K562 (cell line): Measurements from ENCODE around the gene UTP15.

Experiments
- HNRNPLL ChIP-seq: fragments of 200-400 bp; formaldehyde crosslinking; IDR thresholded peaks from 2 replicates; pipeline ENCODE4 v1.6.1; 2017; ENCODE audit warnings: low read length, low read depth, mild to moderate bottlenecking; ENCODE audit not compliant: poor library complexity, severe bottlenecking
- MAX ChIP-seq: sonication (generic); formaldehyde crosslinking; IDR thresholded peaks from 2 replicates; pipeline ENCODE4 v1.9.0; 2022; ENCODE audit warnings: mild to moderate bottlenecking, missing genetic modification reagents
- RAD21 ChIP-seq, 2 experiments: fragments of 250-450 bp in 1 of 2; fragments of 450-650 bp in 1 of 2; sonication (Bioruptor Pico) in 1 of 2; formaldehyde crosslinking in 1 of 2; IDR thresholded peaks in 1 of 2; conservative IDR thresholded peaks in 1 of 2; 2 replicates each; pipeline versions ENCODE4 v1.4.0 to v1.8.0; 2020 to 2022; ENCODE audit warnings: mild to moderate bottlenecking in 2 of 2, moderate library complexity in 1 of 2
- YY1 ChIP-seq, 3 experiments: IDR thresholded peaks; 2 replicates each; pipeline ENCODE4 v1.6.1; 2011; ENCODE audit warnings: low read length in 2 of 3, mild to moderate bottlenecking in 2 of 3, moderate library complexity in 2 of 3, borderline replicate concordance in 1 of 3, control low read depth in 1 of 3, low read depth in 1 of 3; ENCODE audit not compliant: insufficient read depth in 3 of 3, insufficient replicate concordance in 2 of 3, control insufficient read depth in 1 of 3, insufficient read length in 1 of 3; ENCODE audit errors: extremely low read depth in 1 of 3
- ZNF174 ChIP-seq: fragments of 250-450 bp; sonication (Bioruptor Pico); IDR thresholded peaks from 2 replicates; pipeline ENCODE4 v1.4.0; 2020; ENCODE audit warnings: mild to moderate bottlenecking

GRCh38 chr5:73591698-73592501 is 26.4 kb downstream of the UTP15 start:
- TF ChIP-seq MAX (CRISPR knock-in tag): no peak
- no peak for TF ChIP-seq RAD21 (CRISPR knock-in tag; conservative IDR thresholded peaks at IDR 0.05 in 1 of 2, IDR thresholded peaks at IDR 0.05 in 1 of 2)
- no peak for TF ChIP-seq YY1 (IDR thresholded peaks at IDR 0.05; ENCODE audit: borderline replicate concordance in 1 of 3, control insufficient read depth in 1 of 3, extremely low read depth in 1 of 3, insufficient read depth in 3 of 3, insufficient read length in 1 of 3, insufficient replicate concordance in 2 of 3, low read depth in 1 of 3, low read length in 2 of 3)
- TF ChIP-seq ZNF174 (CRISPR knock-in tag): no peak
- TF ChIP-seq HNRNPLL: no peak
